ENCODE data around the gene GNAI3. TPM values are rescaled to one million over a fixed set of nuclear protein-coding genes. Genes with fewer than 3 reads are reported as not detected.
A peak's percentile ranks its signal among the peaks of the same experiment; 100 is the strongest.

Gene GNAI3
- total and polyA plus RNA-seq, 2 of the 13 experiments (the other 11 are each of a cell fraction or from before 2014, with no cell fraction given): 4.3 to 9.0 TPM

DNA sequence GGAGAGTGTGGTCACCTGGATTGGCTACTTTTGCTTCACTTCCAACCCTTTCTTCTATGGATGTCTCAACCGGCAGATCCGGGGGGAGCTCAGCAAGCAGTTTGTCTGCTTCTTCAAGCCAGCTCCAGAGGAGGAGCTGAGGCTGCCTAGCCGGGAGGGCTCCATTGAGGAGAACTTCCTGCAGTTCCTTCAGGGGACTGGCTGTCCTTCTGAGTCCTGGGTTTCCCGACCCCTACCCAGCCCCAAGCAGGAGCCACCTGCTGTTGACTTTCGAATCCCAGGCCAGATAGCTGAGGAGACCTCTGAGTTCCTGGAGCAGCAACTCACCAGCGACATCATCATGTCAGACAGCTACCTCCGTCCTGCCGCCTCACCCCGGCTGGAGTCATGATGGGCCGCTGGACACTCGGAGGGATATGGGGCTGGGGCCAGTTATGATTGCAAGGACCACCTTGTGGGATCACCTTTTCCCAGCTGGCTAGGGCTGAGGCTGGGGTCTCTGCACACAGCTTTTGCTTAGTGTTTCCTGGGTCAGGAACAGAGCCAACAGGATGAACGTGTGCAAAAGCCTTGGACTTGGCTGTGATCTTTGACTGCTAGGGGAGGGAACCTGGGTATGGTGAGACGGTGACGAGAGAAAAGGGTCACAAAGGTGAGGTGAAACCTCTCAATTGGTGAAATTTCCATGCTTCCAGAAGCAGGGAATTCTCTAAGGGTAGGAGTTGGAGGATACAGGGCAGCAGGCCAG, 4.3 kb upstream of the GNAI3 start (continued):
- TF ChIP-seq, protein P1, sequence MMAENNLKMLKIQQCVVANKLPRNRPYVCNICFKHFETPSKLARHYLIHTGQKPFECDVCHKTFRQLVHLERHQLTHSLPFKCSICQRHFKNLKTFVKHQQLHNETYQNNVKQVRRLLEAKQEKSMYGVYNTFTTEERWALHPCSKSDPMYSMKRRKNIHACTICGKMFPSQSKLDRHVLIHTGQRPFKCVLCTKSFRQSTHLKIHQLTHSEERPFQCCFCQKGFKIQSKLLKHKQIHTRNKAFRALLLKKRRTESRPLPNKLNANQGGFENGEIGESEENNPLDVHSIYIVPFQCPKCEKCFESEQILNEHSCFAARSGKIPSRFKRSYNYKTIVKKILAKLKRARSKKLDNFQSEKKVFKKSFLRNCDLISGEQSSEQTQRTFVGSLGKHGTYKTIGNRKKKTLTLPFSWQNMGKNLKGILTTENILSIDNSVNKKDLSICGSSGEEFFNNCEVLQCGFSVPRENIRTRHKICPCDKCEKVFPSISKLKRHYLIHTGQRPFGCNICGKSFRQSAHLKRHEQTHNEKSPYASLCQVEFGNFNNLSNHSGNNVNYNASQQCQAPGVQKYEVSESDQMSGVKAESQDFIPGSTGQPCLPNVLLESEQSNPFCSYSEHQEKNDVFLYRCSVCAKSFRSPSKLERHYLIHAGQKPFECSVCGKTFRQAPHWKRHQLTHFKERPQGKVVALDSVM (CRISPR knock-in tag; IDR thresholded peaks at IDR 0.05): no peak
- TF ChIP-seq, protein P2, sequence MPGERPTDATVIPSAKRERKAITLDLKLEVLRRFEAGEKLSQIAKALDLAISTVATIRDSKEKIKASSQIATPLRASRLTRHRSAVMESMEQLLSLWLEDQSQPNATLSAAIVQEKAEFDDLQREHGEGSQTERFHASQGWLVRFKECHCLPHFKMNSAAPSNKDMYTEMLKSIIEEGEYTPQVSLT (CRISPR knock-in tag; IDR thresholded peaks at IDR 0.05; ENCODE audit: borderline replicate concordance, low read depth): no peak
- TF ChIP-seq EEA1 (CRISPR knock-in tag; IDR thresholded peaks at IDR 0.05; ENCODE audit: borderline replicate concordance): no peak
- no peak for TF ChIP-seq ZNF652 (CRISPR knock-in tag; IDR thresholded peaks at IDR 0.05; ENCODE audit: borderline replicate concordance, low read depth)
- no peak for TF ChIP-seq SSRP1 (CRISPR knock-in tag; IDR thresholded peaks at IDR 0.05)
- TF ChIP-seq POLR2G (IDR thresholded peaks at IDR 0.05; ENCODE audit: low read depth, low read length): no peak
- TF ChIP-seq, protein P3, sequence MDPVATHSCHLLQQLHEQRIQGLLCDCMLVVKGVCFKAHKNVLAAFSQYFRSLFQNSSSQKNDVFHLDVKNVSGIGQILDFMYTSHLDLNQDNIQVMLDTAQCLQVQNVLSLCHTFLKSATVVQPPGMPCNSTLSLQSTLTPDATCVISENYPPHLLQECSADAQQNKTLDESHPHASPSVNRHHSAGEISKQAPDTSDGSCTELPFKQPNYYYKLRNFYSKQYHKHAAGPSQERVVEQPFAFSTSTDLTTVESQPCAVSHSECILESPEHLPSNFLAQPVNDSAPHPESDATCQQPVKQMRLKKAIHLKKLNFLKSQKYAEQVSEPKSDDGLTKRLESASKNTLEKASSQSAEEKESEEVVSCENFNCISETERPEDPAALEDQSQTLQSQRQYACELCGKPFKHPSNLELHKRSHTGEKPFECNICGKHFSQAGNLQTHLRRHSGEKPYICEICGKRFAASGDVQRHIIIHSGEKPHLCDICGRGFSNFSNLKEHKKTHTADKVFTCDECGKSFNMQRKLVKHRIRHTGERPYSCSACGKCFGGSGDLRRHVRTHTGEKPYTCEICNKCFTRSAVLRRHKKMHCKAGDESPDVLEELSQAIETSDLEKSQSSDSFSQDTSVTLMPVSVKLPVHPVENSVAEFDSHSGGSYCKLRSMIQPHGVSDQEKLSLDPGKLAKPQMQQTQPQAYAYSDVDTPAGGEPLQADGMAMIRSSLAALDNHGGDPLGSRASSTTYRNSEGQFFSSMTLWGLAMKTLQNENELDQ (CRISPR knock-in tag; IDR thresholded peaks at IDR 0.05; ENCODE audit: borderline replicate concordance): no peak
- no peak for TF ChIP-seq SPEN (CRISPR knock-in tag; IDR thresholded peaks at IDR 0.05; ENCODE audit: low read depth)
- 0 out of 2 replicates have a peak, but pooled peaks have one; percentile 22 for TF ChIP-seq KDM5B (CRISPR knock-in tag; IDR thresholded peaks at IDR 0.05; ENCODE audit: borderline replicate concordance)
- no peak for TF ChIP-seq TOE1 (CRISPR knock-in tag; IDR thresholded peaks at IDR 0.05)
- TF ChIP-seq, protein P4, sequence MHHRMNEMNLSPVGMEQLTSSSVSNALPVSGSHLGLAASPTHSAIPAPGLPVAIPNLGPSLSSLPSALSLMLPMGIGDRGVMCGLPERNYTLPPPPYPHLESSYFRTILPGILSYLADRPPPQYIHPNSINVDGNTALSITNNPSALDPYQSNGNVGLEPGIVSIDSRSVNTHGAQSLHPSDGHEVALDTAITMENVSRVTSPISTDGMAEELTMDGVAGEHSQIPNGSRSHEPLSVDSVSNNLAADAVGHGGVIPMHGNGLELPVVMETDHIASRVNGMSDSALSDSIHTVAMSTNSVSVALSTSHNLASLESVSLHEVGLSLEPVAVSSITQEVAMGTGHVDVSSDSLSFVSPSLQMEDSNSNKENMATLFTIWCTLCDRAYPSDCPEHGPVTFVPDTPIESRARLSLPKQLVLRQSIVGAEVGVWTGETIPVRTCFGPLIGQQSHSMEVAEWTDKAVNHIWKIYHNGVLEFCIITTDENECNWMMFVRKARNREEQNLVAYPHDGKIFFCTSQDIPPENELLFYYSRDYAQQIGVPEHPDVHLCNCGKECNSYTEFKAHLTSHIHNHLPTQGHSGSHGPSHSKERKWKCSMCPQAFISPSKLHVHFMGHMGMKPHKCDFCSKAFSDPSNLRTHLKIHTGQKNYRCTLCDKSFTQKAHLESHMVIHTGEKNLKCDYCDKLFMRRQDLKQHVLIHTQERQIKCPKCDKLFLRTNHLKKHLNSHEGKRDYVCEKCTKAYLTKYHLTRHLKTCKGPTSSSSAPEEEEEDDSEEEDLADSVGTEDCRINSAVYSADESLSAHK (CRISPR knock-in tag; IDR thresholded peaks at IDR 0.05; ENCODE audit: borderline replicate concordance): no peak
- no peak for TF ChIP-seq NFKB2 (CRISPR knock-in tag; IDR thresholded peaks at IDR 0.05; ENCODE audit: borderline replicate concordance)
- TF ChIP-seq ZNF709 (CRISPR knock-in tag; IDR thresholded peaks at IDR 0.05): no peak
- no peak for TF ChIP-seq ISL2 (CRISPR knock-in tag; IDR thresholded peaks at IDR 0.05)
- TF ChIP-seq, protein P5, sequence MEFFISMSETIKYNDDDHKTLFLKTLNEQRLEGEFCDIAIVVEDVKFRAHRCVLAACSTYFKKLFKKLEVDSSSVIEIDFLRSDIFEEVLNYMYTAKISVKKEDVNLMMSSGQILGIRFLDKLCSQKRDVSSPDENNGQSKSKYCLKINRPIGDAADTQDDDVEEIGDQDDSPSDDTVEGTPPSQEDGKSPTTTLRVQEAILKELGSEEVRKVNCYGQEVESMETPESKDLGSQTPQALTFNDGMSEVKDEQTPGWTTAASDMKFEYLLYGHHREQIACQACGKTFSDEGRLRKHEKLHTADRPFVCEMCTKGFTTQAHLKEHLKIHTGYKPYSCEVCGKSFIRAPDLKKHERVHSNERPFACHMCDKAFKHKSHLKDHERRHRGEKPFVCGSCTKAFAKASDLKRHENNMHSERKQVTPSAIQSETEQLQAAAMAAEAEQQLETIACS (CRISPR knock-in tag; IDR thresholded peaks at IDR 0.05): no peak
- TF ChIP-seq ZFP36L2 (CRISPR knock-in tag; IDR thresholded peaks at IDR 0.05): no peak
- TF ChIP-seq KMT2A (CRISPR knock-in tag; IDR thresholded peaks at IDR 0.05): no peak
- no peak for TF ChIP-seq CBX1 (IDR thresholded peaks at IDR 0.05; ENCODE audit: low read depth)
- TF ChIP-seq, protein P6, sequence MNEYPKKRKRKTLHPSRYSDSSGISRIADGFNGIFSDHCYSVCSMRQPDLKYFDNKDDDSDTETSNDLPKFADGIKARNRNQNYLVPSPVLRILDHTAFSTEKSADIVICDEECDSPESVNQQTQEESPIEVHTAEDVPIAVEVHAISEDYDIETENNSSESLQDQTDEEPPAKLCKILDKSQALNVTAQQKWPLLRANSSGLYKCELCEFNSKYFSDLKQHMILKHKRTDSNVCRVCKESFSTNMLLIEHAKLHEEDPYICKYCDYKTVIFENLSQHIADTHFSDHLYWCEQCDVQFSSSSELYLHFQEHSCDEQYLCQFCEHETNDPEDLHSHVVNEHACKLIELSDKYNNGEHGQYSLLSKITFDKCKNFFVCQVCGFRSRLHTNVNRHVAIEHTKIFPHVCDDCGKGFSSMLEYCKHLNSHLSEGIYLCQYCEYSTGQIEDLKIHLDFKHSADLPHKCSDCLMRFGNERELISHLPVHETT (CRISPR knock-in tag; conservative IDR thresholded peaks at IDR 0.05): no peak
- no peak for TF ChIP-seq MYNN (CRISPR knock-in tag; IDR thresholded peaks at IDR 0.05; ENCODE audit: low read depth)
